Epidermal melanocyte (primary cell): ENCODE results near the gene PSMB9.
"Not testable (repeated sequence)": the region's sequence is repeated elsewhere in the genome, so short reads cannot be mapped to it uniquely, and the experiment has no call there.

Experiments
- DNase-seq: peaks from one replicate; pipeline ENCODE4 v3.0.0; 2011; ENCODE audit warnings: low spot score; ENCODE audit not compliant: insufficient read length

Gene PSMB9

GRCh38 chr6:32860674-32861073 is 6.7 kb downstream of the PSMB9 start:
- DNase-seq, result no peak

DNA sequence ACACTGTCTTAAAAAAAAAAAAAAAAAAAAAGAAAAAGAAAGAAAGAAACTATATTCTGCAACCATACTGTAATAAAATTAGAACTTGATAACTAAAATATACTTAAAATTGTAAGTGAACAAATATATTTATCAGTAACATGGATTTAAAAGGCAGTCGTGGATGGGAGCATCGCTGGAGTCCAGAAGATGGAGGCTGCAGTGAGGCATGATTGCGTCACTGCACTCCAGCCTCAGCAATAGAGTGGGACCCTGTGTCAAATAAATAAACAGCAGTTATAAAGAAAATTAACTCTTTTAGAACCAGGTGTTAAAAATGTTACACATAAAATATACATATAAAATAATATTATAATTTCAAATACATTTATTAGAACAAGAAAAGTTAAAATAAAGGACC is 8.7 kb downstream of the PSMB9 start:
- no peak for DNase-seq

DNA sequence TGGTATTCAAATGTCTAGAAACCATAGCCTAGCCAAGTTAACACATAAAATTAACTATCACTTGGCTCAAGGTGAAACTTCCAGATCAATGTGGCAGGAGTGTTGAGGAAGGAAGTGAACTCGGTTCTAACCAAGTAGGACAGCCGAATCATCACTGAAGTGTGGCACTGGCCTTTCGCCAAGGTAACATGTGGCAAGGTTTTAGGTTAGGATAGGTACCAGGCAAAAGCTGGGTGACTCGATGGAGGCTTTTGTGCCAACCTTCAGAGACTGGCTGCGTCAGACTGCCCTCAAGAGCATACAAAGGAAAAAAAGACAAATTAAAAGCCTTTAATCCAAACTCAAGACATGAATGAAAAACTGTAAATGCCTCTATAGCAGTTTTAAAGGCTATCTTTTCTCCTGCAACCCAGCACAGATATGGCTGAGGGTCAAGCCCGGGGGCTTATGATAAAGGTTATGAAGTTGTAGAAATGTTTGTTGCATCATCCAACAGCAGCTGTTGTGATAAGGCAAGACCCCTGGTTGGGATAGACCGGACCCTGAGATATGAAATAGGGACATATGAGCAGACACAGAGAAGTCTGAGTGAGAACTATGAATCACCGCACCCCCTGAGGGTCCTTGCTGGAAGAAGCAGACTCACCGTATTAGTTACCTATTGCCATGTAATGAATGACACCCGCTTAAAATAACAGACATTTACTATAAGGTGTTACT is 11.9 kb downstream of the PSMB9 start:
- DNase-seq, result no peak

DNA sequence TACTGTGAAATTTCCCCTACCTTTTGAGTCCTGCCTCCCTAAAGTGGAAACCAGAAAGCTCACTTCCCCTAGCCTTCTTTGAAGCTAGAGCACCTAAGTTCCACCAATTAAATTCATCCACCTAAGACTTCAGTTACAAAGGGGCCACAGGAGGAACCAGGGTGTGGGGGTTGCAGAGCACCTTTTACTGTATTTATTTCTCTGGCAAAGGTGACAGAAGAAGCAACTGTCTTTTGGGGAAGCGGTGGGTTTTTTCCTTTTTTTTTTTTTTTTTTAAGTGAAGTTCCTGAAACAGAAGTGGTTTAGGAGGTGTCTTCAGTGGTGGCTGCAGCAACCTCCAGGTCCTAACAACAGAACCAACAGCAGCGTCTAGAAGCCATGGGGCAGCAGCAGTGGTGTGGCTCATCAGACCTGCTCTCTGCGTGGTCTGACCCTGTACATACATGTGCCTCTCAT is 13.1 kb downstream of the PSMB9 start:
- DNase-seq, result no peak

- DNase-seq, result no peak
Measured at GRCh38 chr6:32867554-32868256, 13.7 kb downstream of the PSMB9 start.

DNA sequence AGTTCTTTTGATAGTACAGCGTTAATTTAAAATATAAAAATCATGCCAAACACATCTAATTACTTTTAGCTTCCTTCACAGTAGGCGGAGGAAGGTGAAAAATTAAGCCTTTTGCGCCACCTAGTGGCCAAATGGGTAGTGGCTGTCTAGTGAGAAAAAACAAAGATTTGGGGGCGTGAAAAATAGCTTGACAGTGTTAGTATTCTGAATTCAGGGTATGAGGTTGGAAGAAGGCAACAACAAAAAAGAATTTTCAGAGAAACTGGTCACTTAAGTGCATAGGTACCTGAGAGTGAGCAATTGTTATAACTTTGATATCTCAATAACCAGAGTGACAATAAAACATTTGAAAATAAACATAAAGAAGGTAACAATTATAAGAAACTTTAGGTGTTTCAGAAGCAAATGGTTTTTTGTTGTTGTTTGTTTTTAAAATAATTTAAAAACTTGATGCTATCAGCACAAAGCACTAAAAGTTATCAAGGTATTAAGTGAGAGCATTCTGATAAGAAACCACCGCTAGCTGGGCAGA is 14.3 kb downstream of the PSMB9 start:
- no peak for DNase-seq

- not testable (repeated sequence) for DNase-seq
Measured at GRCh38 chr6:32873947-32874346, 20.0 kb downstream of the PSMB9 start.

- no peak for DNase-seq
Measured at GRCh38 chr6:32876603-32877002, 22.6 kb downstream of the PSMB9 start.

DNA sequence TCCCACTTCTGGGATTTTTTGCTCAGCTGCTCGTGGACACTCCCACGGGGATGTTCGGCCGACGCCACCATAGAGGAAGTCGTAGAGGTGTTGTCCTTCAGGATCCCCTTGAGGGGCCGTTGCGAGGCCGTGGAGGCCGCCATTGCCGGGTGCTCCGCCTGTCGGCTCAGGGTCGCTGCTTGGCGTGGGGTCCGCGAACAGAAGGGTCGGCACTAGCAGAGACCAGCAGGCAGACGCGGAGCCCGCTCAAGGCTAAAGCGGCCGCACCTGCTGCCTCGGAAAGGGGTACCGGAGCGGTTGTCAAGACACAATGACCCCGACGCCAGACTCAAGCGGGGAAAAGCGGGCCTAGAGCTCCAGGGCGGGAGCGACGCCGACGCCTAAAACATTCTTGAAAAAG is 25.7 kb downstream of the PSMB9 start:
- no peak for DNase-seq

GRCh38 chr6:32880962-32881361 is 27.0 kb downstream of the PSMB9 start:
- DNase-seq, result not testable (repeated sequence)

DNA sequence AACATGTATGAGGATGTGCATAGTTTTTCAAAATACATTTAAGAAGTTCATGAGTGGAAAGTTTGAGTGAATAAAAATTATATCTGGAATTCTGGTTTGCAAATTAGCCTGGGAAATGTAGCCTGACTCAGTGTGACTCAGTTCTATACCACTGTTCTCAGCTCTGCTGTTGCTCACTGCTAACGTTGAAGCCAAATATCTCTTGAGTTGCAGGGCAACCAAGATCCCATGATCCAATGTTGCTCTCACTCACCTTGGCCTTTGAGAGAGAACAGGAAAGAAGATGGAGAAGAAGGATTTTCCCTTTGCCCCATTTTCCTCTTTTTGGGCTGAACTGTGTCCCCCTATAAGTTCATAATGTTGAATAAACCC is 28.9 kb downstream of the PSMB9 start:
- DNase-seq, result no peak

GRCh38 chr6:32883789-32884188 is 29.8 kb downstream of the PSMB9 start:
- DNase-seq, result no peak

DNA sequence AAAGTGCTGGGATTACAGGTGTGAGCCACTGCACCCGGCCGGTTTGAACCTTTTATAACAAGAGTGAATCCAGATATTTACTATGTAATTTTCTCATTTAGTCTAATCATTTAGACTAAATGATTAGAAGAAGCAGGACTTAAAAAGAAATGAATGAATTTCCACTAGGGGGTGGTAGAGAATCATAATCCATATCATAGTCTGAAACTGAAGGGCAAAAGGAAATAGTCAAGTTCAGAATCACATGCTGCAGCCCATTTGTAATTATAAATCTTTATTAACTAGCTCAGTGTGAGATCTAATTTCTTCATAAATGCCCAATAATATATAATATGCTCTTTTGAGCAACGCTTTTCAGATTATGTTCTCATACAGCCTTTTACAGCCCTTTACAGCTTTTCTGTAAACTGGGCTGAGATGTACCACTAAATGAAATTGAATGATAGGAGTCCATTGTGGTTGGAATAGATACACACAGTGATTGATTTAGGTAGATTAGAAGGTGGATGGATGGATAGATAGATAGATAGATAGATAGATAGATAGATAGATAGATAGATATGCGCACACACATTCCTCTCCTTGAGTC is 31.8 kb downstream of the PSMB9 start:
- peak; percentile 41 for DNase-seq

- DNase-seq, result no peak
Measured at GRCh38 chr6:32886681-32887383, 32.8 kb downstream of the PSMB9 start.

- no peak for DNase-seq
Measured at GRCh38 chr6:32887616-32888015, 33.6 kb downstream of the PSMB9 start.

- DNase-seq, result no peak
Measured at GRCh38 chr6:32888576-32888975, 34.6 kb downstream of the PSMB9 start.

DNA sequence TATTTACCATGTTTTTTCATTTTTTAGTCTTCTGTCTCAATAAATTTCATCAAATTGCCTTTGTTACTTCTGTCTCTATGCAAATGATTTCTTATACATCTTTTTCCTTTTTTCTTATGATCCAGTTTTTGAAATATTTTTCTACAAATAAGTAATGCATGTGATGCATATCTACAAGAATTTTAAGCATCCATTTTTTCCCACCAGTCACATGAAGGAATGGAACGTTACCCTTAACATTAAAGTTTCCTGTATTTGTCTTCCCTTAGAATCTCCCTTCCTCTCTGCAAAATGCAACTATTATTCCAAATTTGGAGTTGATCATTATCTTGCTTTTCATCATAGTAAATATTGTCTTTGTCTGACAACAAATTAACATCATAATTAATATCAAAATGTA is 35.5 kb downstream of the PSMB9 start:
- DNase-seq, result no peak

- DNase-seq, result no peak
Measured at GRCh38 chr6:32890831-32891230, 36.8 kb downstream of the PSMB9 start.

- peak; percentile 96 for DNase-seq
Measured at GRCh38 chr6:32894085-32895005, 40.4 kb downstream of the PSMB9 start.

GRCh38 chr6:32895006-32895345 is 41.0 kb downstream of the PSMB9 start:
- no peak for DNase-seq

GRCh38 chr6:32903952-32904351 is 50.0 kb downstream of the PSMB9 start:
- no peak for DNase-seq
